ENCODE results near the gene COL1A1. TPM values are rescaled to one million over a fixed set of nuclear protein-coding genes. Genes with fewer than 3 reads are reported as not detected.

Gene COL1A1
- total RNA-seq, 2 experiments from 2014 or later = not detected

DNA sequence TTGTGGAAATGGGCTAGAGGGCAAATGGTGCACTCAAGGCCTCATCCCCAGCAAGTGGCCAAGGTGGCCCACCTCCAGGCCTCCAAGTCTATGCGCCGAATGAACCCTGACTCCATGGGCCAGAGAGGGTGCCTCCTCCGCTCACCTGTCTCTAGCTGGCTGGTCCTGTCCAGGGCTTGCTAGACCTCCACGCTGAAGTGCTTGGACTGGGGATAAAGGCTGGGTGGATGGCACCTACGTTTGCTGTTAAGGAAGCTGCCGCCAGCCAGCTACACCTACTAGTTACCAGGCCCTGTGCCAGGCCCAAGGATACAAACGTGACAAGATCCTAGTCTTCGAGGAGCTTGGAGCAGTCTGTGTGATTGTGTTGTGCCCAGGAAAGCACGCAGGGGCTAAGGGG, 36.4 kb downstream of the COL1A1 start:
- Histone ChIP-seq H4K20me1 (ENCODE audit: insufficient read depth, low read length) (no peaks in the 10 kb centered on the region), H3K79me2 (ENCODE audit: insufficient read depth, low read depth, low read length) (no peaks in the 10 kb centered on the region), H3K27ac (ENCODE audit: low read depth, low read length, poor library complexity, severe bottlenecking) (no peak overlapping the region), H3K9me2 (ENCODE audit: insufficient read depth, low read length) (no peaks in the 10 kb centered on the region), H3K4me2 (ENCODE audit: low read length) (no peak overlapping the region), H3K4me1 (ENCODE audit: insufficient read depth, low read length, poor library complexity, severe bottlenecking) (peaks cover 40% of the 10 kb centered on the region), H2AFZ (ENCODE audit: low read length) (no peak overlapping the region), H3K36me3 (ENCODE audit: insufficient read depth, low read length) (no peaks in the 10 kb centered on the region), H3K4me3 (ENCODE audit: low read depth, low read length, poor library complexity, severe bottlenecking) (no peak overlapping the region), H3K9me3 (ENCODE audit: low read length) (no peaks in the 10 kb centered on the region)
- POLR2A ChIA-PET = no interaction called here
- TF ChIP-seq, protein P1, sequence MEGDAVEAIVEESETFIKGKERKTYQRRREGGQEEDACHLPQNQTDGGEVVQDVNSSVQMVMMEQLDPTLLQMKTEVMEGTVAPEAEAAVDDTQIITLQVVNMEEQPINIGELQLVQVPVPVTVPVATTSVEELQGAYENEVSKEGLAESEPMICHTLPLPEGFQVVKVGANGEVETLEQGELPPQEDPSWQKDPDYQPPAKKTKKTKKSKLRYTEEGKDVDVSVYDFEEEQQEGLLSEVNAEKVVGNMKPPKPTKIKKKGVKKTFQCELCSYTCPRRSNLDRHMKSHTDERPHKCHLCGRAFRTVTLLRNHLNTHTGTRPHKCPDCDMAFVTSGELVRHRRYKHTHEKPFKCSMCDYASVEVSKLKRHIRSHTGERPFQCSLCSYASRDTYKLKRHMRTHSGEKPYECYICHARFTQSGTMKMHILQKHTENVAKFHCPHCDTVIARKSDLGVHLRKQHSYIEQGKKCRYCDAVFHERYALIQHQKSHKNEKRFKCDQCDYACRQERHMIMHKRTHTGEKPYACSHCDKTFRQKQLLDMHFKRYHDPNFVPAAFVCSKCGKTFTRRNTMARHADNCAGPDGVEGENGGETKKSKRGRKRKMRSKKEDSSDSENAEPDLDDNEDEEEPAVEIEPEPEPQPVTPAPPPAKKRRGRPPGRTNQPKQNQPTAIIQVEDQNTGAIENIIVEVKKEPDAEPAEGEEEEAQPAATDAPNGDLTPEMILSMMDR (conservative IDR thresholded peaks at IDR 0.05; ENCODE audit: low read length) = no peak
- TF ChIP-seq EZH2phosphoT487 (IDR thresholded peaks at IDR 0.05; ENCODE audit: borderline replicate concordance, low read depth, low read length) = no peak
- CTCF ChIA-PET (ENCODE audit: unreplicated experiment) = interaction anchor here (0.5 kb wide), 1 partner anchor 14 kb away, joined by 4 read pairs; no protein-coding TSS in a partner anchor
- no peak for DNase-seq (ENCODE audit: low spot score)
- BruUV-seq (replicated peaks) = no TSS peak
- intact Hi-C loops (cut with micrococcal nuclease; ENCODE audit: unreplicated experiment) = no loop called here

DNA sequence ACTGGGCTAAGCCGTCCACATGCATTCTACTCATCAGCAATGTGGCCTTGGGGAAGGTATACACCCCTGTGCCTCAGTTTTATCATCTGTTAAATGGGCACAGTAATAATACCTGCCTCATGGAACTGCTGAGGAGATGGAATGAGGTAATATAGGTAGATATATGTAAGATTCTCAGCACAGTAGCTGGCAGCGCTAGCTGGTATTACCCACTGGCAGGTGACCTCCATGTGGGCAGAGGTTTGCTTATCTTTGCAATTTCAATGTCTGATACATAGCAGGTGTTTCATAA, 36.8 kb downstream of the COL1A1 start:
- Histone ChIP-seq H3K9me2 (ENCODE audit: insufficient read depth, low read length) (no peaks in the 10 kb centered on the region), H3K36me3 (ENCODE audit: insufficient read depth, low read length) (no peaks in the 10 kb centered on the region), H3K4me3 (ENCODE audit: low read depth, low read length, poor library complexity, severe bottlenecking) (no peak overlapping the region), H3K4me1 (ENCODE audit: insufficient read depth, low read length, poor library complexity, severe bottlenecking) (peaks cover 40% of the 10 kb centered on the region), H3K27ac (ENCODE audit: low read depth, low read length, poor library complexity, severe bottlenecking) (no peak overlapping the region), H2AFZ (ENCODE audit: low read length) (no peak overlapping the region), H3K9me3 (ENCODE audit: low read length) (no peaks in the 10 kb centered on the region), H3K4me2 (ENCODE audit: low read length) (no peak overlapping the region), H4K20me1 (ENCODE audit: insufficient read depth, low read length) (no peaks in the 10 kb centered on the region), H3K79me2 (ENCODE audit: insufficient read depth, low read depth, low read length) (no peaks in the 10 kb centered on the region)
- no TSS peak for BruUV-seq (replicated peaks)
- ChIA-PET CTCF (ENCODE audit: unreplicated experiment) (interaction anchor here (0.5 kb wide), 1 partner anchor 13 kb away, joined by 4 read pairs; no protein-coding TSS in a partner anchor), POLR2A (no interaction called here)
- TF ChIP-seq EZH2phosphoT487 (IDR thresholded peaks at IDR 0.05; ENCODE audit: borderline replicate concordance, low read depth, low read length) = no peak
- TF ChIP-seq, protein P1 (conservative IDR thresholded peaks at IDR 0.05; ENCODE audit: low read length) = no peak
- intact Hi-C loops (cut with micrococcal nuclease; ENCODE audit: unreplicated experiment) = no loop called here
- no peak for DNase-seq (ENCODE audit: low spot score)

DNA sequence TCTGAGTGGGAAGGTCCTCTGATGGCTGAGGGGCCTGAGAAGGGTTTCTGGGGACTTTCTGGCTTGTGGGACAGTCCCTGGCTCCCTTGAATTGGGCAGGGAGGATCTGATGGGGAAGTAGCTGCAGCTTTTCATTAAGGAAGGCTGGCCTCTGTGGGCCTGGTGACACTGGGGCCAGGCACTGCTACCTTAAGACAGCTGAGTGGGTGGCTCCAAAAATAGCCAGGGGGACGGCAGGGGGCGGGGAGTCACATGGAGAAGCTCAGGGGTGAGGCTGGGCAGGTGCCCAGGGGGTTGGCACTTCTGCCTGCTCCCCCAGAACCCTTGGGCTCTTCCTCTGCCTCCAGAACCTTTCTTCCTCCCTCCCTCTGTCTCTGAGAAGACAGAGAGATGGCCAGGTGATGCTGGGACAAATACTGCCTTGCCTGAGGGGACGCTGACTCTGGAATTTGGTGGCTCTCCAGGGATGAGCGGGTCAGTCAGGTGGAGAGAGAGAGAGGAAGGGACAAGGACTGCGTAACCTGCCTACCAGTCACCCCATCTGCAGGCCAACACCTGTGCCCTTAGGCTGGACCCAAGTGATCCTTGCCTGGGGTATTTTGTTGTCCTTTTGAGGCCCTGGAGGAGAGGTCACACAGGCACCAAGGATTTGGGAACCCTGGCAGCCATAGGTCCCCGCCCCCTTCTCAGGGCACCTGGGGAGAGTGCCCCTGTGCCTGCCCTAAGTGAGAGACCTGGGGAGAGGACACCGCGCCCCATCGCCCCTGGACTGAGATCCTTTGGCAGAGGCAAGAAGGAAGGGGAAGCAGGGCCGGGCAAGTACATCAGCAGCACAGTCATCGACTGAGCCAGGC, 37.4 kb downstream of the COL1A1 start:
- Histone ChIP-seq H3K9me2 (ENCODE audit: insufficient read depth, low read length) (no peaks in the 10 kb centered on the region), H3K4me3 (ENCODE audit: low read depth, low read length, poor library complexity, severe bottlenecking) (no peak overlapping the region), H3K36me3 (ENCODE audit: insufficient read depth, low read length) (no peaks in the 10 kb centered on the region), H3K27ac (ENCODE audit: low read depth, low read length, poor library complexity, severe bottlenecking) (no peak overlapping the region), H3K79me2 (ENCODE audit: insufficient read depth, low read depth, low read length) (no peaks in the 10 kb centered on the region), H3K4me2 (ENCODE audit: low read length) (no peak overlapping the region), H3K9me3 (ENCODE audit: low read length) (no peaks in the 10 kb centered on the region), H2AFZ (ENCODE audit: low read length) (no peak overlapping the region), H3K4me1 (ENCODE audit: insufficient read depth, low read length, poor library complexity, severe bottlenecking) (peaks cover 38% of the 10 kb centered on the region), H4K20me1 (ENCODE audit: insufficient read depth, low read length) (no peaks in the 10 kb centered on the region)
- no TSS peak for BruUV-seq (replicated peaks)
- POLR2A ChIA-PET = no interaction called here
- TF ChIP-seq, protein P1 (conservative IDR thresholded peaks at IDR 0.05; ENCODE audit: low read length) = no peak
- TF ChIP-seq EZH2phosphoT487 (IDR thresholded peaks at IDR 0.05; ENCODE audit: borderline replicate concordance, low read depth, low read length) = no peak
- DNase-seq (ENCODE audit: low spot score) = no peak
- intact Hi-C loops (cut with micrococcal nuclease; ENCODE audit: unreplicated experiment) = no loop called here
- CTCF ChIA-PET (ENCODE audit: unreplicated experiment) = no interaction called here

Measured in OCI-LY7 (cell line).